ENCODE measurements around the gene PRDX5. TPM values are rescaled to one million over a fixed set of nuclear protein-coding genes. Genes with fewer than 3 reads are reported as not detected.

The PRDX5 gene
- total and polyA plus RNA-seq, 10 of the 15 experiments (the other 5 are each of a cell fraction or from before 2014, with no cell fraction given): 95.7 to 406 (median 240) TPM

DNA sequence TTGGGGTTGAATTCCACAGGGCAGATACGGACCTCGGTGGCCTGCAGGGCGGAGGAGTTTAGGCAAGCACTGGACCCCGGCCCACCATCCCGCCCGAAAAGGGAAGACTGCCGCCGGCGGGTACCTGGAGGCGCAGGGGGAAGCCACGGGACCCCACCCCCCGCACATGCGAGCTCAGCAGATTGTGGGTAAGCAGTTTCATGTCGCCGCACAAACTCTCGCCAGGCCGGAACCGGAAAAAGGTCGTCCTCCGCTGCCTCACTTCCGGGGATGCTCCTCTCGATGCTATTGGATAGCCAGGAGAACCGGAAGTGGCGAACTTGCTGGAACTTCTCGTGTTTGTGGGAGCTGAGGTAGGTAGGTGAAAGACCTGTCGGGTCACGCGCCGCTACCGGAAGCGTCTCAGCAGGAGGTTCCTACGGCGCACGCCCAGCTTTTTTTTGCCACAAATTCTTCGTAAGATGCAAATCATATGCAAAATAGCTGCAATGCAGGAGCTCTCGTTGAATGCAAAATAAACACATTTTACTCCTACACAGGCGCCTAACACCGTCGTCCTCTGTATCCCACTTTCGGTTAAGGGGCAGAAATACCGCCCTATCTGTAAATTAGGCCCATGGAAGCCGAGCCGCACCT lies 478 bp upstream of the PRDX5 start, which contains the start of gene TRMT112 (continued):
- TF ChIP-seq, protein P1, sequence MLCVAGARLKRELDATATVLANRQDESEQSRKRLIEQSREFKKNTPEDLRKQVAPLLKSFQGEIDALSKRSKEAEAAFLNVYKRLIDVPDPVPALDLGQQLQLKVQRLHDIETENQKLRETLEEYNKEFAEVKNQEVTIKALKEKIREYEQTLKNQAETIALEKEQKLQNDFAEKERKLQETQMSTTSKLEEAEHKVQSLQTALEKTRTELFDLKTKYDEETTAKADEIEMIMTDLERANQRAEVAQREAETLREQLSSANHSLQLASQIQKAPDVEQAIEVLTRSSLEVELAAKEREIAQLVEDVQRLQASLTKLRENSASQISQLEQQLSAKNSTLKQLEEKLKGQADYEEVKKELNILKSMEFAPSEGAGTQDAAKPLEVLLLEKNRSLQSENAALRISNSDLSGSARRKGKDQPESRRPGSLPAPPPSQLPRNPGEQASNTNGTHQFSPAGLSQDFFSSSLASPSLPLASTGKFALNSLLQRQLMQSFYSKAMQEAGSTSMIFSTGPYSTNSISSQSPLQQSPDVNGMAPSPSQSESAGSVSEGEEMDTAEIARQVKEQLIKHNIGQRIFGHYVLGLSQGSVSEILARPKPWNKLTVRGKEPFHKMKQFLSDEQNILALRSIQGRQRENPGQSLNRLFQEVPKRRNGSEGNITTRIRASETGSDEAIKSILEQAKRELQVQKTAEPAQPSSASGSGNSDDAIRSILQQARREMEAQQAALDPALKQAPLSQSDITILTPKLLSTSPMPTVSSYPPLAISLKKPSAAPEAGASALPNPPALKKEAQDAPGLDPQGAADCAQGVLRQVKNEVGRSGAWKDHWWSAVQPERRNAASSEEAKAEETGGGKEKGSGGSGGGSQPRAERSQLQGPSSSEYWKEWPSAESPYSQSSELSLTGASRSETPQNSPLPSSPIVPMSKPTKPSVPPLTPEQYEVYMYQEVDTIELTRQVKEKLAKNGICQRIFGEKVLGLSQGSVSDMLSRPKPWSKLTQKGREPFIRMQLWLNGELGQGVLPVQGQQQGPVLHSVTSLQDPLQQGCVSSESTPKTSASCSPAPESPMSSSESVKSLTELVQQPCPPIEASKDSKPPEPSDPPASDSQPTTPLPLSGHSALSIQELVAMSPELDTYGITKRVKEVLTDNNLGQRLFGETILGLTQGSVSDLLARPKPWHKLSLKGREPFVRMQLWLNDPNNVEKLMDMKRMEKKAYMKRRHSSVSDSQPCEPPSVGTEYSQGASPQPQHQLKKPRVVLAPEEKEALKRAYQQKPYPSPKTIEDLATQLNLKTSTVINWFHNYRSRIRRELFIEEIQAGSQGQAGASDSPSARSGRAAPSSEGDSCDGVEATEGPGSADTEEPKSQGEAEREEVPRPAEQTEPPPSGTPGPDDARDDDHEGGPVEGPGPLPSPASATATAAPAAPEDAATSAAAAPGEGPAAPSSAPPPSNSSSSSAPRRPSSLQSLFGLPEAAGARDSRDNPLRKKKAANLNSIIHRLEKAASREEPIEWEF (IDR thresholded peaks at IDR 0.05; ENCODE audit: insufficient replicate concordance, low read depth, low read length): no peak
- TF ChIP-seq MTA3 (IDR thresholded peaks at IDR 0.05; ENCODE audit: borderline replicate concordance, low read length) (0 out of 2 replicates have a peak, but pooled peaks have one; percentile 8), TBL1XR1 (IDR thresholded peaks at IDR 0.05; ENCODE audit: low read depth, low read length) (no peak), CHD4 (IDR thresholded peaks at IDR 0.05) (no peak), RELA (IDR thresholded peaks at IDR 0.05; ENCODE audit: borderline replicate concordance, partially characterized antibody) (no peak), CBFB (IDR thresholded peaks at IDR 0.05; ENCODE audit: low read depth) (peak; percentile 79), SP1 (IDR thresholded peaks at IDR 0.05; ENCODE audit: low read depth, low read length) (peak; percentile 62), RBBP5 (conservative IDR thresholded peaks at IDR 0.05) (no peak), SREBF2 (IDR thresholded peaks at IDR 0.05; ENCODE audit: low read length) (peak; percentile 70), FOXK2 (IDR thresholded peaks at IDR 0.05) (no peak), MYB (IDR thresholded peaks at IDR 0.05; ENCODE audit: borderline replicate concordance, low read depth, low read length) (no peak), RB1 (IDR thresholded peaks at IDR 0.05; ENCODE audit: borderline replicate concordance) (peak; percentile 77; the same call in 1 of the 2 replicates), ETV6 (conservative IDR thresholded peaks at IDR 0.05 in 1 of 2, IDR thresholded peaks at IDR 0.05 in 1 of 2; ENCODE audit: borderline replicate concordance in 1 of 2, low read depth in 1 of 2) (peak in 1 of 2 experiments; percentile 59; a peak in 2 of 4 replicates), ZZZ3 (IDR thresholded peaks at IDR 0.05; ENCODE audit: control insufficient read depth, insufficient read length, low read depth) (no peak), SIN3A (IDR thresholded peaks at IDR 0.05; ENCODE audit: low read depth, low read length) (peak; percentile 51; the same call in 1 of the 2 replicates)
- TF ChIP-seq, protein P2, sequence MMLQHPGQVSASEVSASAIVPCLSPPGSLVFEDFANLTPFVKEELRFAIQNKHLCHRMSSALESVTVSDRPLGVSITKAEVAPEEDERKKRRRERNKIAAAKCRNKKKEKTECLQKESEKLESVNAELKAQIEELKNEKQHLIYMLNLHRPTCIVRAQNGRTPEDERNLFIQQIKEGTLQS (IDR thresholded peaks at IDR 0.05; ENCODE audit: borderline replicate concordance, extremely low read depth, low read depth, low read length): no peak; the same call in 1 of the 2 replicates
- TF ChIP-seq, protein P3, sequence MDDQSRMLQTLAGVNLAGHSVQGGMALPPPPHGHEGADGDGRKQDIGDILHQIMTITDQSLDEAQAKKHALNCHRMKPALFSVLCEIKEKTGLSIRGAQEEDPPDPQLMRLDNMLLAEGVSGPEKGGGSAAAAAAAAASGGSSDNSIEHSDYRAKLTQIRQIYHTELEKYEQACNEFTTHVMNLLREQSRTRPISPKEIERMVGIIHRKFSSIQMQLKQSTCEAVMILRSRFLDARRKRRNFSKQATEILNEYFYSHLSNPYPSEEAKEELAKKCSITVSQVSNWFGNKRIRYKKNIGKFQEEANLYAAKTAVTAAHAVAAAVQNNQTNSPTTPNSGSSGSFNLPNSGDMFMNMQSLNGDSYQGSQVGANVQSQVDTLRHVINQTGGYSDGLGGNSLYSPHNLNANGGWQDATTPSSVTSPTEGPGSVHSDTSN (IDR thresholded peaks at IDR 0.05; ENCODE audit: insufficient replicate concordance, low read depth, low read length): no peak
- TF ChIP-seq, protein P4, sequence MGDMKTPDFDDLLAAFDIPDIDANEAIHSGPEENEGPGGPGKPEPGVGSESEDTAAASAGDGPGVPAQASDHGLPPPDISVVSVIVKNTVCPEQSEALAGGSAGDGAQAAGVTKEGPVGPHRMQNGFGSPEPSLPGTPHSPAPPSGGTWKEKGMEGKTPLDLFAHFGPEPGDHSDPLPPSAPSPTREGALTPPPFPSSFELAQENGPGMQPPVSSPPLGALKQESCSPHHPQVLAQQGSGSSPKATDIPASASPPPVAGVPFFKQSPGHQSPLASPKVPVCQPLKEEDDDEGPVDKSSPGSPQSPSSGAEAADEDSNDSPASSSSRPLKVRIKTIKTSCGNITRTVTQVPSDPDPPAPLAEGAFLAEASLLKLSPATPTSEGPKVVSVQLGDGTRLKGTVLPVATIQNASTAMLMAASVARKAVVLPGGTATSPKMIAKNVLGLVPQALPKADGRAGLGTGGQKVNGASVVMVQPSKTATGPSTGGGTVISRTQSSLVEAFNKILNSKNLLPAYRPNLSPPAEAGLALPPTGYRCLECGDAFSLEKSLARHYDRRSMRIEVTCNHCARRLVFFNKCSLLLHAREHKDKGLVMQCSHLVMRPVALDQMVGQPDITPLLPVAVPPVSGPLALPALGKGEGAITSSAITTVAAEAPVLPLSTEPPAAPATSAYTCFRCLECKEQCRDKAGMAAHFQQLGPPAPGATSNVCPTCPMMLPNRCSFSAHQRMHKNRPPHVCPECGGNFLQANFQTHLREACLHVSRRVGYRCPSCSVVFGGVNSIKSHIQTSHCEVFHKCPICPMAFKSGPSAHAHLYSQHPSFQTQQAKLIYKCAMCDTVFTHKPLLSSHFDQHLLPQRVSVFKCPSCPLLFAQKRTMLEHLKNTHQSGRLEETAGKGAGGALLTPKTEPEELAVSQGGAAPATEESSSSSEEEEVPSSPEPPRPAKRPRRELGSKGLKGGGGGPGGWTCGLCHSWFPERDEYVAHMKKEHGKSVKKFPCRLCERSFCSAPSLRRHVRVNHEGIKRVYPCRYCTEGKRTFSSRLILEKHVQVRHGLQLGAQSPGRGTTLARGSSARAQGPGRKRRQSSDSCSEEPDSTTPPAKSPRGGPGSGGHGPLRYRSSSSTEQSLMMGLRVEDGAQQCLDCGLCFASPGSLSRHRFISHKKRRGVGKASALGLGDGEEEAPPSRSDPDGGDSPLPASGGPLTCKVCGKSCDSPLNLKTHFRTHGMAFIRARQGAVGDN (IDR thresholded peaks at IDR 0.05): peak; percentile 61
- TF ChIP-seq, protein P5, sequence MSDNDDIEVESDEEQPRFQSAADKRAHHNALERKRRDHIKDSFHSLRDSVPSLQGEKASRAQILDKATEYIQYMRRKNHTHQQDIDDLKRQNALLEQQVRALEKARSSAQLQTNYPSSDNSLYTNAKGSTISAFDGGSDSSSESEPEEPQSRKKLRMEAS (IDR thresholded peaks at IDR 0.05; ENCODE audit: low read depth, low read length): peak; percentile 64

Data from GM12878 (cell line).